ENCODE measurements around the gene TUBA8.
"Not testable (repeated sequence)": the region's sequence is repeated elsewhere in the genome, so short reads cannot be mapped to it uniquely, and the experiment has no call there.

The TUBA8 gene

DNA sequence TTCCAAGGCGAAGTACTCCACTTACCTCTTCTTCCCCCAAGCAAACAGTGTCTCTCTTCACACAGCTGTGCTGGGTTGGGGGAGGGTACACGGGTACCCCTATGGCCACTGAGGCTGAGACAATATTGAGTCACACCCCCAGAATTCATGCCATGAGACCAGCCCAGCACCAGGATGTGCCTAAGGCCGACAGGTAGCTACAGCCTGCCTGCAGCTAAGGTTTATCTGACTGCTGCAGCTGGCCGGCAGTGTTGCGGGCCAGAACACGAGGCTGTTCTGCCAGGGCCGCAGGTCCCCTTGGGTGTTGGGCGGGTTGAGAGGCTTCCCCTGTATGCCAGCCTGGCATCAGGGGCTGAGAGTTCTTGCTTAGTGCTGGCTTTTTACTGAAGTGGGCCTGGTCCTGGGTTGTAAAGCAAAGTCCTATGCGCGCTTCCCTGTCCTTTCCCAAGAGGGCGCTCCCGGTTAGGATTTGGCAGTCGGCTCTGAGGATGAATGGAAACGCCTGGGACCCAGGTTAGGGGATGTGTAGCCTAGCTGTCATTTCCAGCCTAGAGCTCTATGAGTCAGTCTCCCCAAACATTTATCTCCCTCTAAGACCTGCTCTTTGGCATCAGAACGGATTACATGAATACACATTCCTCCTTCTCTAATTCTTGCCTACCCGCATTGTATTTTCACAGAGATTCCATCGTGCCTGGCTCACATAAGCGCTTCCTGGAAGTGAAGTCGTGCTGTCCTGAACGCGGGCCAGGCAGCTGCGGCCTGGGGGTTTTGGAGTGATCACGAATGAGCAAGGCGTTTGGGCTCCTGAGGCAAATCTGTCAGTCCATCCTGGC is 46.5 kb downstream of the TUBA8 start:
- no peak for TF ChIP-seq EZH2phosphoT487 (conservative IDR thresholded peaks at IDR 0.05; ENCODE audit: low read length)
- TF ChIP-seq, protein P1, sequence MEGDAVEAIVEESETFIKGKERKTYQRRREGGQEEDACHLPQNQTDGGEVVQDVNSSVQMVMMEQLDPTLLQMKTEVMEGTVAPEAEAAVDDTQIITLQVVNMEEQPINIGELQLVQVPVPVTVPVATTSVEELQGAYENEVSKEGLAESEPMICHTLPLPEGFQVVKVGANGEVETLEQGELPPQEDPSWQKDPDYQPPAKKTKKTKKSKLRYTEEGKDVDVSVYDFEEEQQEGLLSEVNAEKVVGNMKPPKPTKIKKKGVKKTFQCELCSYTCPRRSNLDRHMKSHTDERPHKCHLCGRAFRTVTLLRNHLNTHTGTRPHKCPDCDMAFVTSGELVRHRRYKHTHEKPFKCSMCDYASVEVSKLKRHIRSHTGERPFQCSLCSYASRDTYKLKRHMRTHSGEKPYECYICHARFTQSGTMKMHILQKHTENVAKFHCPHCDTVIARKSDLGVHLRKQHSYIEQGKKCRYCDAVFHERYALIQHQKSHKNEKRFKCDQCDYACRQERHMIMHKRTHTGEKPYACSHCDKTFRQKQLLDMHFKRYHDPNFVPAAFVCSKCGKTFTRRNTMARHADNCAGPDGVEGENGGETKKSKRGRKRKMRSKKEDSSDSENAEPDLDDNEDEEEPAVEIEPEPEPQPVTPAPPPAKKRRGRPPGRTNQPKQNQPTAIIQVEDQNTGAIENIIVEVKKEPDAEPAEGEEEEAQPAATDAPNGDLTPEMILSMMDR (IDR thresholded peaks at IDR 0.05; ENCODE audit: insufficient read depth, low read length, poor library complexity, severe bottlenecking): peak; percentile 23
- no peak overlapping the region for H3K27ac ChIP-seq (ENCODE audit: low read depth, low read length)

DNA sequence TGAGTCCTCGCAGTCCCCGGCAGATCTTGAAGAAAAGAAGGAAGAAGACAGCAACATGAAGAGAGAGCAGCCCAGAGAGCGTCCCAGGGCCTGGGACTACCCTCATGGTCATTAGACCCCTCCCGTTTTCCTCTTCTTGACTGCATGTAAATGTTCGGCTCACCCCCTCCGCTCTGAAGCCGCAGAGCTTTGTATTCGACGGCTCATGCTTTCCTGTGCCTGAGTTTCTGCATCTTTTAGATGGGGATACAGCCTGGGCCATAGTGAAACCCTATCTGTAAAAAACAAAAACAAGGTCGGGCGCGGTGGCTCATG is 47.1 kb downstream of the TUBA8 start:
- TF ChIP-seq EZH2phosphoT487 (conservative IDR thresholded peaks at IDR 0.05; ENCODE audit: low read length): no peak
- TF ChIP-seq, protein P1 (IDR thresholded peaks at IDR 0.05; ENCODE audit: insufficient read depth, low read length, poor library complexity, severe bottlenecking): no peak
- Histone ChIP-seq H3K9ac (ENCODE audit: low read length) (no peak overlapping the region), H3F3A (ENCODE audit: insufficient read depth) (no peaks in the 10 kb centered on the region), H3K27me3 (ENCODE audit: low read length) (no peaks in the 10 kb centered on the region), H4K20me1 (ENCODE audit: low read depth, low read length) (no peaks in the 10 kb centered on the region), H3K9me3 (ENCODE audit: insufficient read depth, low read length) (no peaks in the 10 kb centered on the region), H3K36me3 (ENCODE audit: low read length) (no peaks in the 10 kb centered on the region), H3K9me2 (replicated peaks; ENCODE audit: insufficient read depth, low read length) (no peaks in the 10 kb centered on the region), H3K4me3 (ENCODE audit: insufficient read depth, low read length, poor library complexity, severe bottlenecking) (no peak overlapping the region), H3K4me2 (ENCODE audit: low read depth, low read length, poor library complexity, severe bottlenecking) (no peak overlapping the region), H3K79me2 (ENCODE audit: insufficient read depth, low read length) (no peaks in the 10 kb centered on the region), H3K27ac (ENCODE audit: low read depth, low read length) (no peak overlapping the region), H2AFZ (ENCODE audit: low read depth, low read length, severe bottlenecking) (no peak overlapping the region)

More for the DNA sequence above, 46.5 kb downstream of the TUBA8 start:
- Histone ChIP-seq H3K36me3 (ENCODE audit: low read length) (no peaks in the 10 kb centered on the region), H3K9ac (ENCODE audit: low read length) (no peak overlapping the region), H2AFZ (ENCODE audit: low read depth, low read length, severe bottlenecking) (no peak overlapping the region), H3K4me3 (ENCODE audit: insufficient read depth, low read length, poor library complexity, severe bottlenecking) (no peak overlapping the region), H3K9me3 (ENCODE audit: insufficient read depth, low read length) (no peaks in the 10 kb centered on the region), H3K27me3 (ENCODE audit: low read length) (no peaks in the 10 kb centered on the region), H3F3A (ENCODE audit: insufficient read depth) (no peaks in the 10 kb centered on the region), H4K20me1 (ENCODE audit: low read depth, low read length) (no peaks in the 10 kb centered on the region), H3K9me2 (replicated peaks; ENCODE audit: insufficient read depth, low read length) (no peaks in the 10 kb centered on the region), H3K79me2 (ENCODE audit: insufficient read depth, low read length) (no peaks in the 10 kb centered on the region), H3K4me2 (ENCODE audit: low read depth, low read length, poor library complexity, severe bottlenecking) (no peak overlapping the region)

- H3K4me3 ChIP-seq (ENCODE audit: insufficient read depth, low read length, poor library complexity, severe bottlenecking); H3K27ac ChIP-seq (ENCODE audit: low read depth, low read length); H3K27me3 ChIP-seq (ENCODE audit: low read length); H3K4me2 ChIP-seq (ENCODE audit: low read depth, low read length, poor library complexity, severe bottlenecking); H2AFZ ChIP-seq (ENCODE audit: low read depth, low read length, severe bottlenecking); H3K9me2 ChIP-seq (replicated peaks; ENCODE audit: insufficient read depth, low read length); H3K36me3 ChIP-seq (ENCODE audit: low read length); H3K79me2 ChIP-seq (ENCODE audit: insufficient read depth, low read length); H4K20me1 ChIP-seq (ENCODE audit: low read depth, low read length); H3F3A ChIP-seq (ENCODE audit: insufficient read depth); H3K9me3 ChIP-seq (ENCODE audit: insufficient read depth, low read length); H3K9ac ChIP-seq (ENCODE audit: low read length): not testable (repeated sequence)
These were observed 50.0 kb downstream of the TUBA8 start for GRCh38 chr22:18160641-18161040.

GRCh38 chr22:18163843-18164242 is 53.2 kb downstream of the TUBA8 start:
- H3K79me2 ChIP-seq (ENCODE audit: insufficient read depth, low read length); H3K27me3 ChIP-seq (ENCODE audit: low read length); H3K27ac ChIP-seq (ENCODE audit: low read depth, low read length); H3K4me3 ChIP-seq (ENCODE audit: insufficient read depth, low read length, poor library complexity, severe bottlenecking); H4K20me1 ChIP-seq (ENCODE audit: low read depth, low read length); H3K9me3 ChIP-seq (ENCODE audit: insufficient read depth, low read length); H3K9ac ChIP-seq (ENCODE audit: low read length); H3K9me2 ChIP-seq (replicated peaks; ENCODE audit: insufficient read depth, low read length); H3K4me2 ChIP-seq (ENCODE audit: low read depth, low read length, poor library complexity, severe bottlenecking); H3F3A ChIP-seq (ENCODE audit: insufficient read depth); H3K36me3 ChIP-seq (ENCODE audit: low read length); H2AFZ ChIP-seq (ENCODE audit: low read depth, low read length, severe bottlenecking): not testable (repeated sequence)

GRCh38 chr22:18164584-18164983 is 54.0 kb downstream of the TUBA8 start:
- not testable (repeated sequence) for H3K9me2 ChIP-seq (replicated peaks; ENCODE audit: insufficient read depth, low read length); H3K4me2 ChIP-seq (ENCODE audit: low read depth, low read length, poor library complexity, severe bottlenecking); H3F3A ChIP-seq (ENCODE audit: insufficient read depth); H3K9ac ChIP-seq (ENCODE audit: low read length); H3K36me3 ChIP-seq (ENCODE audit: low read length); H4K20me1 ChIP-seq (ENCODE audit: low read depth, low read length); H3K9me3 ChIP-seq (ENCODE audit: insufficient read depth, low read length); H2AFZ ChIP-seq (ENCODE audit: low read depth, low read length, severe bottlenecking); H3K4me3 ChIP-seq (ENCODE audit: insufficient read depth, low read length, poor library complexity, severe bottlenecking); H3K27me3 ChIP-seq (ENCODE audit: low read length); H3K79me2 ChIP-seq (ENCODE audit: insufficient read depth, low read length); H3K27ac ChIP-seq (ENCODE audit: low read depth, low read length)

DNA sequence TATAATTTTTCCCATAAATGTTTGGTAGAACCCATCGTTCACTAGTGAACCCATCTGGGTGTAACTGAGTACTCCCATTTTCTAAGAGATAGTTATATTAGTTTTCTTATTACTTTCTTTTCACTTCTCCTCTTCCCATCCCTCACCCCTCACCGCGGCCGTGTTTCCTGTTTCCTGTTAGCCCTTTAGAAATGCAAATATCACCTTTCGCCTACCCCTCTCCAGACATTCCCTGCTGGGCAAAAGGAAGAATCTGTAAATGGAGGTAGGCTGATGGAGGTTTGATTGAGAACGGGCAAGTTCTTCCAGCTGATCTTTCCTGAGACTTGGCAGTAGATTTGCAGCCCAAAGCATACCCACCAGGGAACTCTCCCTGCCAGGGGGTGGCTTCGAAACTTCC is 54.7 kb downstream of the TUBA8 start:
- not testable (repeated sequence) for H3K27ac ChIP-seq (ENCODE audit: low read depth, low read length); H3K9me2 ChIP-seq (replicated peaks; ENCODE audit: insufficient read depth, low read length); H4K20me1 ChIP-seq (ENCODE audit: low read depth, low read length); H3F3A ChIP-seq (ENCODE audit: insufficient read depth); H3K27me3 ChIP-seq (ENCODE audit: low read length); H3K79me2 ChIP-seq (ENCODE audit: insufficient read depth, low read length); H3K9me3 ChIP-seq (ENCODE audit: insufficient read depth, low read length); H3K4me2 ChIP-seq (ENCODE audit: low read depth, low read length, poor library complexity, severe bottlenecking); H3K9ac ChIP-seq (ENCODE audit: low read length); H3K4me3 ChIP-seq (ENCODE audit: insufficient read depth, low read length, poor library complexity, severe bottlenecking); H3K36me3 ChIP-seq (ENCODE audit: low read length); H2AFZ ChIP-seq (ENCODE audit: low read depth, low read length, severe bottlenecking)
